GM23248 (cell line): Measurements from ENCODE around the gene PTPN2. TPM values are rescaled to one million over a fixed set of nuclear protein-coding genes. Genes with fewer than 3 reads are reported as not detected.

Source experiments
- DNase-seq: peaks from one replicate; pipeline ENCODE4 v3.0.0-alpha.2; 2015
- H2AFZ ChIP-seq: fragments of 200-600 bp; sonication (generic); 2 replicates; pipeline ENCODE4 v1.6.1; 2016; ENCODE audit warnings: antibody characterized with exemption
- H3F3A ChIP-seq: fragments of 200-600 bp; sonication (generic); 2 replicates; pipeline ENCODE4 v1.6.1; 2016; ENCODE audit warnings: mild to moderate bottlenecking, antibody characterized with exemption, mixed run types; ENCODE audit not compliant: insufficient read depth
- H3K27ac ChIP-seq: fragments of 200-600 bp; sonication (generic); 2 replicates; pipeline ENCODE4 v1.5.1; 2016; ENCODE audit warnings: mild to moderate bottlenecking
- H3K27me3 ChIP-seq: fragments of 200-600 bp; sonication (generic); replicated peaks from 2 replicates; pipeline ENCODE4 v1.6.1; 2016; ENCODE audit warnings: mild to moderate bottlenecking; ENCODE audit not compliant: insufficient read depth
- H3K36me3 ChIP-seq: fragments of 200-600 bp; sonication (generic); 2 replicates; pipeline ENCODE4 v1.6.1; 2016; ENCODE audit warnings: low read depth, mild to moderate bottlenecking
- H3K4me1 ChIP-seq: fragments of 200-600 bp; sonication (generic); 2 replicates; pipeline ENCODE4 v1.6.1; 2016; ENCODE audit warnings: mild to moderate bottlenecking; ENCODE audit not compliant: insufficient read depth
- H3K4me2 ChIP-seq: fragments of 200-600 bp; sonication (generic); one replicate; pipeline ENCODE4 v1.6.1; 2016; ENCODE audit warnings: mild to moderate bottlenecking; ENCODE audit not compliant: unreplicated experiment
- H3K4me3 ChIP-seq: fragments of 200-600 bp; sonication (generic); 2 replicates; pipeline ENCODE4 v1.5.1; 2016; ENCODE audit warnings: mild to moderate bottlenecking
- H3K79me2 ChIP-seq: fragments of 200-600 bp; sonication (generic); 2 replicates; pipeline ENCODE4 v1.6.1; 2016; ENCODE audit warnings: mild to moderate bottlenecking; ENCODE audit not compliant: insufficient read depth
- H3K9ac ChIP-seq: fragments of 200-600 bp; sonication (generic); 2 replicates; pipeline ENCODE4 v1.6.1; 2016; ENCODE audit warnings: mild to moderate bottlenecking
- H3K9me2 ChIP-seq: fragments of 200-600 bp; sonication (generic); 2 replicates; pipeline ENCODE4 v1.6.1; 2016; ENCODE audit warnings: mixed run types, mild to moderate bottlenecking, moderate library complexity; ENCODE audit not compliant: insufficient read depth
- H3K9me3 ChIP-seq: fragments of 200-600 bp; sonication (generic); one replicate; pipeline ENCODE4 v1.6.1; 2017; ENCODE audit warnings: low read depth
- H4K20me1 ChIP-seq: fragments of 200-600 bp; sonication (generic); 2 replicates; pipeline ENCODE4 v1.6.0; 2016; ENCODE audit not compliant: insufficient read depth
- EZH2 ChIP-seq: fragments of 200-600 bp; sonication (generic); IDR thresholded peaks from 2 replicates; pipeline ENCODE4 v1.6.1; 2018; ENCODE audit warnings: antibody characterized with exemption, mild to moderate bottlenecking; ENCODE audit not compliant: insufficient read depth, poor library complexity, severe bottlenecking
- EZH2phosphoT487 ChIP-seq: fragments of 200-600 bp; sonication (generic); IDR thresholded peaks from 2 replicates; pipeline ENCODE4 v1.6.1; 2018; ENCODE audit warnings: antibody characterized with exemption, moderate library complexity, mild to moderate bottlenecking, low read depth; ENCODE audit not compliant: insufficient read depth
- WGBS, 2 experiments: methylation state at CpG; one replicate each; pipeline ENCODE4 v1.1.6; 2015 to 2017; ENCODE audit warnings: low lambda C conversion rate in 2 of 2, low coverage in 1 of 2; ENCODE audit errors: missing lambda C conversion rate in 2 of 2; 5-methylcytosine and 5-hydroxymethylcytosine counted together
- in situ Hi-C: fragments of 300-500 bp; cut with MboI; formaldehyde crosslinking; loops from 2 replicates; pipeline ENCODE4 v1.15.0; 2020
- polyA plus RNA-seq: library from polyadenylated mRNA; unstranded; fragments of >200 nt; fragmentation: Nextera tagmentation; extraction: Ambion mirVana; gene quantifications from 2 replicates; pipeline ENCODE4 v1.2.1, GENCODE V29; 2016
- total RNA-seq: library from RNA; depleted of rRNA; stranded (reverse); fragments of >200 nt; shearing (Covaris generic); gene quantifications from 2 replicates; pipeline ENCODE4 v1.2.3, GENCODE V29; 2014

PTPN2 gene
- total and polyA plus RNA-seq, 2 experiments from 2014 or later: 18.4 to 30.5 TPM

DNA sequence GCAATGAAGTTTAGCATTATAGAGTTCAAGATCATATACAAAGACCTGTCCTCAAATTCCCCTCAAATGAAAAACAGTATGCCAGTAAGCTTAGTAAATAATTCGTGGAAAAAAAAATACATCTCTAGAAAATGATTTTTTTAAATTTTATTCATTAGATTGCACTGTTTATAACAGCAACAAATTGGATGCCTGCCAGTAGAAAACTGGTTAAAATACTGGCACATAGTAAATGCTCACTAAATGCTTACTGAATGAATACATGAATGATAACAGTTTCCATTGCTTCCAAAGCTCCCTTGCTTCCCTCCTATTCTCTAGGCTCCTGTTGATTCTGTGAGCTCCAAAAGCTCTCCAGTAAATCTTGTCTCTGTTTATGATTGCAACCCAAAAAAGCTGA, 38.2 kb upstream of the PTPN2 start:
- no peaks in the 10 kb centered on the region for H3F3A ChIP-seq
- no peak overlapping the region for H3K4me2 ChIP-seq
- no peaks in the 10 kb centered on the region for H3K27me3 ChIP-seq
- no peaks in the 10 kb centered on the region for H3K9me3 ChIP-seq
- in situ Hi-C loops: no loop called here
- no peak for DNase-seq
- no peak overlapping the region for H3K27ac ChIP-seq
- H4K20me1 ChIP-seq: no peaks in the 10 kb centered on the region
- H3K9me2 ChIP-seq: no peaks in the 10 kb centered on the region
- H3K4me3 ChIP-seq: no peak overlapping the region
- TF ChIP-seq EZH2: no peak
- H3K36me3 ChIP-seq: no peaks in the 10 kb centered on the region
- H2AFZ ChIP-seq: no peak overlapping the region
- WGBS, 2 experiments: 11 to 12% methylated on average over 1 of the region's 1 CpG
- no peaks in the 10 kb centered on the region for H3K79me2 ChIP-seq
- no peak overlapping the region for H3K9ac ChIP-seq
- H3K4me1 ChIP-seq: no peaks in the 10 kb centered on the region

DNA sequence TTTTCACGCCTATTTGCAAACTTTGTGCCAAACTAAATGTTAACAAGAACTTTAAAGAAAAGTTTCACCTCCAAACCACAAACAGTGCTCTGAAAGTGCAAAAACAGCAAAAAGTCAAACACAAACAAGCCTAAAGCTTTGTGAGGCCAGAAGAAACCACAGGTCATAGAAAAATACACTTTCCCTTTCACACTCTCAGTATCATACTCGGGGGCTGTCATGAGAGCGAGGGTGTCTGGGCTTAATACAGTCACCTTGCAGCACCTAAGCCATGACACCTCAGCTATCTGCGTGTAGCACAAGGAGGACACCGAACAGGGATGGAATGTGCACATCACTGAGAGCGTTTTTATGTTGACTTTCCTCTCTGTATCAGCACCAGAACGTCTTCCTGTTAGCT, 37.1 kb upstream of the PTPN2 start:
- WGBS, 2 experiments: 53 to 54% methylated on average over 7 of the region's 7 CpGs

DNA sequence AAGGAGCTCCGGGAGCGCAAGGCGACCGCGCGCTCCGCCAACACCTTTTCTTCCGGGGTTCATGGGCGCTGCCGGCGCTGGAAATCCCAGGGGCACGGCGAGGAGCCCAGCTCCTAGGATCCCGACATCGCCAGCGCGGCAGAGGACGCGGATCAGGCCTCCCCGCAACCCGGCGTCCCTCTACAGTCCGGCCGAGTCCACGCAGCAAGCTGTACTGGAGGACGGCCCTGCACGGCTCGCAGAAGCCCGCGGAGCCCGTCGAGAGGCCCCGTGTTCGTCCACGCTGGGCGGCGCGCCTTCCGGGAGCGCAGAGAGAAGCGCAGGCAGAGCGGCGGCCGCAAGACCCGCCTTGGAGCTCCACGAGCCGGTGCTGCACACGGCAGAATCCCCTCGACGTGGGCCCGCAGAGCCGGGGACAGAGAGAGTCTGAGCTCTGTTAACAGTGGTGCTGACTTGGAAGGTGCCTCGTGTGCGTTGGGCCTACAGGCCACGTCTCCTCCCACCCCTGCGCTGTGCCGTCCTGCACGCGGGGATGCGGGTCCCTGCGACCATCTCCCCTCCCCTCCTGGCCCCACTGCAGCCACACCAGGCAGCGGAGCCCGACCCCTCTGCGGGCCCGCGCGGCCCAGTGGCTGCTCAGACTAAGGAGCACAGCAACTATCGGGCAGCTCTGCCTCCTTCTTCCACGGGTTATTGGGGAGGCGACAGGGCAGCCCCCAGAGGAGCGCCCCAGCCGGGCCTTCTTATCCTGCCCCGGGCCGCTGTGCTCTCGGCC, 28.1 kb upstream of the PTPN2 start:
- no peak overlapping the region for H3K27ac ChIP-seq
- in situ Hi-C loops: no loop called here
- H3K27me3 ChIP-seq: no peaks in the 10 kb centered on the region
- no peaks in the 10 kb centered on the region for H3K9me3 ChIP-seq
- no peaks in the 10 kb centered on the region for H4K20me1 ChIP-seq
- H3K4me3 ChIP-seq: no peak overlapping the region
- H3F3A ChIP-seq: no peaks in the 10 kb centered on the region
- no peaks in the 10 kb centered on the region for H3K4me1 ChIP-seq
- H3K9me2 ChIP-seq: no peaks in the 10 kb centered on the region
- no peaks in the 10 kb centered on the region for H3K79me2 ChIP-seq
- TF ChIP-seq EZH2: no peak
- no peak for TF ChIP-seq EZH2phosphoT487
- H3K4me2 ChIP-seq: no peak overlapping the region
- peak; percentile 10 for DNase-seq
- no peaks in the 10 kb centered on the region for H3K36me3 ChIP-seq
- peak overlapping the region; percentile 70 for H2AFZ ChIP-seq
- no peak overlapping the region for H3K9ac ChIP-seq
- 40 to 41% methylated on average over 63 to 74 of the region's 75 CpGs for WGBS, 2 experiments

More for the DNA sequence above, 37.1 kb upstream of the PTPN2 start:
- TF ChIP-seq EZH2 (no peak), EZH2phosphoT487 (no peak)
- H3K9me3 ChIP-seq: no peaks in the 10 kb centered on the region
- H3K9me2 ChIP-seq: no peaks in the 10 kb centered on the region
- H3K4me1 ChIP-seq: no peaks in the 10 kb centered on the region
- no peaks in the 10 kb centered on the region for H4K20me1 ChIP-seq
- H3F3A ChIP-seq: no peaks in the 10 kb centered on the region
- in situ Hi-C loops: no loop called here
- no peaks in the 10 kb centered on the region for H3K79me2 ChIP-seq
- no peak overlapping the region for H3K9ac ChIP-seq
- no peak for DNase-seq
- H3K4me2 ChIP-seq: no peak overlapping the region
- H3K27me3 ChIP-seq: no peaks in the 10 kb centered on the region
- no peak overlapping the region for H3K27ac ChIP-seq
- H2AFZ ChIP-seq: no peak overlapping the region
- H3K36me3 ChIP-seq: no peaks in the 10 kb centered on the region
- no peak overlapping the region for H3K4me3 ChIP-seq

DNA sequence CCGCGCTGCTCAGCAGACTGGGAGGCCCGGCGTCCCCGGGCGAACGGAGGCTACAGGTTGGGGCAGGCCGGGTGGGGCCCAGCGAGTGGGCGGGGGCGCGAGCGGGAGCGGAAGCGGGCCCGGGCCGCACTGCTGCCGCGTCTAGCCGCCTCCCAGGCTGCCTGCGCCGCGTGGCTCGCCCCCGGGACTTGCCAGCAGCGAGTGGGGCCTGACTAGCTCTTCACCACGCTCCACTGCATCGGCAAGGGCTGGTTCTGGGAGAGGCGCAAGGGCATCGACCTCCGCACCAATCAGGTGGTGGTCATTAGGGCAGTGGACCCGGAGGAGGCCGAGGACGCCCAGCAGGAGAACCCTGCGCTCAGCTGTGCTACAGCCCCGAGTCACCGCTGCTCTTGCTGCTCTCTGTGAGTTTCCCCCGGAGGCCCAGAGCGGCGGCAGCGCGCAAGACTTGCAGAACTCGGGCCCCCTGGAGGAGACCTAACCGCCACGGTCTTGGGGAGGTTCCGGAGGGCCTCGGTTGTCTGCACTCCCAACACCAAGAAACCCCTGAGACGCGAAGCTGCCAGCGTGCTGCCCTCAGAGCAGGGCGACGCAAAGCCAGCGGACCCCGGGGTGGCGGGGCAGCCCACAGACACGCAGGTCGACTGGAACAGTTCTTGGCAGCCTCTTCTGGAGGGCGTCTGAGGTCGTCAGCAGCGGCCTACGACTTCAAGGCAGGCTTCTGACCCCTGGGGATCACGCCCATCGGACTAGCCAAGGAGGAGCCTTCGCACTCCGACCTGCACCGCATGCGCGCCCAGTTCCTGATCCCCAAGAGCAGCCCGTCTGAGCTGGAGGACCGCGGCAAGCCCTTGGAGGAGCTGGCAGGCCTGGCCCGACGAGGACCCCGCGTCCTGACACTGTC, 27.2 kb upstream of the PTPN2 start:
- WGBS, 2 experiments: 17 to 24% methylated on average over 65 to 70 of the region's 75 CpGs
- Histone ChIP-seq H3K4me1 (no peaks in the 10 kb centered on the region), H3K79me2 (no peaks in the 10 kb centered on the region), H3F3A (no peaks in the 10 kb centered on the region), H3K9me3 (no peaks in the 10 kb centered on the region), H3K9ac (no peak overlapping the region), H3K27ac (no peak overlapping the region), H3K36me3 (no peaks in the 10 kb centered on the region), H3K9me2 (no peaks in the 10 kb centered on the region), H3K4me3 (peak overlapping the region; percentile 34), H4K20me1 (no peaks in the 10 kb centered on the region), H3K27me3 (no peaks in the 10 kb centered on the region), H2AFZ (peak overlapping the region; percentile 70), H3K4me2 (peak overlapping the region; percentile 56)
- in situ Hi-C loops: no loop called here
- TF ChIP-seq EZH2phosphoT487 (no peak), EZH2 (no peak)
- peak; percentile 32 for DNase-seq
